HG02678 (cell line): ENCODE results near the gene FFAR2.
"Not testable (repeated sequence)": the region's sequence is repeated elsewhere in the genome, so short reads cannot be mapped to it uniquely, and the experiment has no call there.

Experiments used
- ATAC-seq: cut with Tn5 transposase; IDR thresholded peaks from one replicate; pipeline ENCODE4 v1.9.1; 2021; ENCODE audit warnings: mild to moderate bottlenecking, moderate library complexity; ENCODE audit not compliant: unreplicated experiment

Gene FFAR2

GRCh38 chr19:35423406-35423805, 24.7 kb upstream of the FFAR2 start:
- ATAC-seq, result not testable (repeated sequence)

- ATAC-seq, result no peak
Observed at GRCh38 chr19:35425682-35426081, 22.4 kb upstream of the FFAR2 start.

- ATAC-seq, result no peak
Observed at GRCh38 chr19:35427187-35427586, 20.9 kb upstream of the FFAR2 start.

- ATAC-seq, result no peak
Observed at GRCh38 chr19:35429698-35430408, 18.2 kb upstream of the FFAR2 start.

GRCh38 chr19:35430409-35431144, 17.5 kb upstream of the FFAR2 start:
- no peak for ATAC-seq

GRCh38 chr19:35431145-35431807, 16.8 kb upstream of the FFAR2 start:
- ATAC-seq, result no peak

- no peak for ATAC-seq
Observed at GRCh38 chr19:35432911-35433310, 15.1 kb upstream of the FFAR2 start.

- no peak for ATAC-seq
Observed at GRCh38 chr19:35433448-35433847, 14.6 kb upstream of the FFAR2 start.

GRCh38 chr19:35435896-35436295, 12.2 kb upstream of the FFAR2 start:
- ATAC-seq, result no peak

- ATAC-seq, result no peak
Observed at GRCh38 chr19:35436477-35437405, 11.3 kb upstream of the FFAR2 start.

GRCh38 chr19:35437406-35437951, 10.6 kb upstream of the FFAR2 start:
- ATAC-seq, result no peak

- no peak for ATAC-seq
Observed at GRCh38 chr19:35438096-35438495, 10.0 kb upstream of the FFAR2 start.

GRCh38 chr19:35438527-35438926, 9.5 kb upstream of the FFAR2 start:
- no peak for ATAC-seq

GRCh38 chr19:35439921-35440320, 8.1 kb upstream of the FFAR2 start:
- no peak for ATAC-seq

GRCh38 chr19:35442091-35442490, 6.0 kb upstream of the FFAR2 start:
- ATAC-seq, result no peak

- no peak for ATAC-seq
Observed at GRCh38 chr19:35444735-35445134, 3.3 kb upstream of the FFAR2 start.

- no peak for ATAC-seq
Observed at GRCh38 chr19:35445826-35446593, 2.0 kb upstream of the FFAR2 start.

GRCh38 chr19:35449359-35450043, 1.4 kb downstream of the FFAR2 start:
- no peak for ATAC-seq
